IMR-90 (cell line): ENCODE results near the gene COL28A1. TPM values are rescaled to one million over a fixed set of nuclear protein-coding genes. Genes with fewer than 3 reads are reported as not detected.

Source experiments
- ATAC-seq: fragments of 200-7000 bp; cut with Tn5 transposase; 2 replicates; pipeline ENCODE4 v1.9.1; 2020; ENCODE audit warnings: low read depth, mild to moderate bottlenecking, moderate library complexity
- BruUV-seq: library from RNA; stranded (reverse); fragments of 400-500 nt; replicated peaks from 2 replicates; lab custom pipeline; 2021; lab: Mats Ljungman, UMichigan
- CTCF ChIA-PET: fragments of 300-600 bp; formaldehyde crosslinking; extraction: SDS; loops from one replicate; lab custom pipeline; 2021; ENCODE audit warnings: antibody characterized with exemption; lab: Yijun Ruan, JAX
- POLR2A ChIA-PET: fragments of 300-600 bp; sonication (Branson Sonifier 250); formaldehyde crosslinking; loops from one replicate; lab custom pipeline; 2022; ENCODE audit warnings: antibody characterized with exemption; ENCODE audit not compliant: unreplicated experiment; lab: Charles Lee
- DNase-seq: peaks from one replicate; pipeline ENCODE4 v3.0.0; 2013
- H2AFZ ChIP-seq: replicated peaks from 2 replicates; pipeline ENCODE3; 2013; ENCODE audit warnings: low read length, mild to moderate bottlenecking; ENCODE audit not compliant: poor library complexity
- H2AK5ac ChIP-seq: 2 replicates; pipeline ENCODE4 v1.6.1; 2013; ENCODE audit warnings: low read depth, low read length, inconsistent platforms
- H2AK9ac ChIP-seq: replicated peaks from 2 replicates; pipeline ENCODE3; 2013; ENCODE audit warnings: mild to moderate bottlenecking, low read depth, low read length, moderate library complexity; ENCODE audit not compliant: poor library complexity
- H2BK120ac ChIP-seq: 2 replicates; pipeline ENCODE4 v1.6.1; 2013; ENCODE audit warnings: low read depth, low read length, inconsistent platforms
- H2BK15ac ChIP-seq: 3 replicates; pipeline ENCODE4 v1.6.1; 2013; ENCODE audit warnings: low read depth, low read length, inconsistent platforms
- H2BK20ac ChIP-seq: 2 replicates; pipeline ENCODE4 v1.6.1; 2013; ENCODE audit warnings: low read depth, mild to moderate bottlenecking, inconsistent platforms, low read length, moderate library complexity
- H2BK5ac ChIP-seq: 2 replicates; pipeline ENCODE4 v1.6.1; 2013; ENCODE audit warnings: mild to moderate bottlenecking, low read depth, low read length, inconsistent platforms; ENCODE audit not compliant: poor library complexity, severe bottlenecking
- H3K14ac ChIP-seq: replicated peaks from 2 replicates; pipeline ENCODE4 v1.6.1; 2013; ENCODE audit warnings: low read depth, low read length, inconsistent platforms
- H3K18ac ChIP-seq: 2 replicates; pipeline ENCODE4 v1.6.1; 2013; ENCODE audit warnings: low read depth, low read length, control low read depth
- H3K23ac ChIP-seq: 2 replicates; pipeline ENCODE4 v1.6.1; 2013; ENCODE audit warnings: low read depth, low read length, inconsistent platforms
- H3K27ac ChIP-seq: 2 replicates; pipeline ENCODE4 v1.5.1; 2013; ENCODE audit warnings: mild to moderate bottlenecking, control low read depth, low read length; ENCODE audit not compliant: insufficient read depth
- H3K27me3 ChIP-seq: 2 replicates; pipeline ENCODE4 v1.6.1; 2013; ENCODE audit warnings: low read length; ENCODE audit not compliant: control insufficient read depth, insufficient read depth
- H3K36me3 ChIP-seq: 2 replicates; pipeline ENCODE4 v1.6.1; 2013; ENCODE audit warnings: low read length, mixed read lengths; ENCODE audit not compliant: control insufficient read depth, insufficient read depth
- H3K4ac ChIP-seq: 2 replicates; pipeline ENCODE4 v1.6.1; 2013; ENCODE audit warnings: low read depth, low read length, inconsistent platforms
- H3K4me1 ChIP-seq: 2 replicates; pipeline ENCODE4 v1.6.1; 2013; ENCODE audit warnings: low read length, mixed read lengths; ENCODE audit not compliant: control insufficient read depth, insufficient read depth
- H3K4me2 ChIP-seq: 2 replicates; pipeline ENCODE4 v1.6.1; 2013; ENCODE audit warnings: low read depth, mild to moderate bottlenecking, control low read depth, low read length, moderate library complexity
- H3K4me3 ChIP-seq: 2 replicates; pipeline ENCODE4 v1.5.1; 2013; ENCODE audit warnings: low read depth, mild to moderate bottlenecking, control low read depth, low read length, moderate library complexity; ENCODE audit not compliant: insufficient read depth
- H3K56ac ChIP-seq: 2 replicates; pipeline ENCODE4 v1.6.1; 2013; ENCODE audit warnings: low read length, inconsistent platforms; ENCODE audit not compliant: insufficient read depth; ENCODE audit errors: extremely low read depth
- H3K79me1 ChIP-seq, 2 experiments: 2 replicates each; pipeline ENCODE4 v1.6.1; 2013; ENCODE audit warnings: low read length in 2 of 2, inconsistent platforms in 1 of 2, low read depth in 1 of 2
- H3K9ac ChIP-seq: 2 replicates; pipeline ENCODE4 v1.6.1; 2013; ENCODE audit warnings: low read depth, low read length, control low read depth
- H3K9me1 ChIP-seq: 2 replicates; pipeline ENCODE4 v1.6.1; 2013; ENCODE audit warnings: low read length, inconsistent platforms; ENCODE audit not compliant: insufficient read depth
- H3K9me3 ChIP-seq: 2 replicates; pipeline ENCODE4 v1.6.1; 2013; ENCODE audit warnings: low read length; ENCODE audit not compliant: control insufficient read depth, insufficient read depth
- H4K20me1 ChIP-seq: 2 replicates; pipeline ENCODE4 v1.6.1; 2013; ENCODE audit warnings: low read length, inconsistent platforms; ENCODE audit not compliant: insufficient read depth
- H4K5ac ChIP-seq: 2 replicates; pipeline ENCODE4 v1.6.1; 2013; ENCODE audit warnings: mild to moderate bottlenecking, low read depth, low read length, control low read depth
- H4K8ac ChIP-seq, 2 experiments: 2 replicates each; pipeline ENCODE4 v1.6.1; 2013; ENCODE audit warnings: low read depth in 2 of 2, low read length in 2 of 2, control low read depth in 1 of 2, inconsistent platforms in 1 of 2
- H4K91ac ChIP-seq: 2 replicates; pipeline ENCODE4 v1.6.1; 2013; ENCODE audit warnings: low read depth, low read length, inconsistent platforms; ENCODE audit not compliant: insufficient read depth
- BHLHE40 ChIP-seq: fragments of 150-350 bp; IDR thresholded peaks from 2 replicates; pipeline ENCODE4 v1.6.1; 2016; ENCODE audit warnings: mild to moderate bottlenecking, low read depth, low read length
- CHD1 ChIP-seq: IDR thresholded peaks from 2 replicates; pipeline ENCODE4 v1.6.1; 2012; ENCODE audit warnings: low read depth, low read length, improper control_type of control experiment
- FOS ChIP-seq: fragments of 150-350 bp; IDR thresholded peaks from 2 replicates; pipeline ENCODE4 v1.6.1; 2016; ENCODE audit warnings: low read depth, low read length
- MAFK ChIP-seq: IDR thresholded peaks from 2 replicates; pipeline ENCODE4 v1.6.1; 2012; ENCODE audit warnings: low read depth, low read length, improper control_type of control experiment
- MAZ ChIP-seq: IDR thresholded peaks from 2 replicates; pipeline ENCODE4 v1.6.1; 2012; ENCODE audit warnings: low read depth, mild to moderate bottlenecking, low read length, improper control_type of control experiment, moderate library complexity, borderline replicate concordance
- MXI1 ChIP-seq: IDR thresholded peaks from 2 replicates; pipeline ENCODE4 v1.6.1; 2012; ENCODE audit warnings: low read depth, mild to moderate bottlenecking, low read length, moderate library complexity, borderline replicate concordance
- NFE2L2 ChIP-seq: fragments of 150-350 bp; IDR thresholded peaks from 2 replicates; pipeline ENCODE4 v1.6.1; 2016; ENCODE audit warnings: low read depth, mild to moderate bottlenecking, low read length
- POLR2A ChIP-seq: IDR thresholded peaks from 2 replicates; pipeline ENCODE4 v1.6.1; 2012; ENCODE audit warnings: mild to moderate bottlenecking, low read depth, low read length
- RCOR1 ChIP-seq: IDR thresholded peaks from 2 replicates; pipeline ENCODE4 v1.6.1; 2012; ENCODE audit warnings: mild to moderate bottlenecking, low read length, improper control_type of control experiment; ENCODE audit not compliant: insufficient replicate concordance
- RFX5 ChIP-seq: IDR thresholded peaks from 2 replicates; pipeline ENCODE4 v1.8.0; 2012; ENCODE audit warnings: low read depth, mild to moderate bottlenecking, low read length, moderate library complexity
- SMC3 ChIP-seq: fragments of 150-350 bp; IDR thresholded peaks from 2 replicates; pipeline ENCODE4 v1.6.1; 2016; ENCODE audit warnings: low read depth, mild to moderate bottlenecking, antibody characterized with exemption, low read length, moderate library complexity
- WGBS, 2 experiments: methylation state at CpG; one replicate each; pipeline versions ENCODE4 v1.1.5 to v1.1.7; 2013; ENCODE audit warnings: missing lambda C conversion rate in 2 of 2; ENCODE audit not compliant: insufficient read length in 1 of 2; ENCODE audit errors: extremely low coverage in 2 of 2; 5-methylcytosine and 5-hydroxymethylcytosine counted together
- dilution Hi-C: fragments of 300-500 bp; cut with HindIII; formaldehyde crosslinking; loops from one replicate; pipeline ENCODE4 v1.14.3; 2018; ENCODE audit warnings: low sequenced_read_pairs; ENCODE audit not compliant: unreplicated experiment
- in situ Hi-C: fragments of 300-500 bp; cut with MboI; formaldehyde crosslinking; loops from 3 replicates; pipeline ENCODE4 v1.14.3; 2019; ENCODE audit warnings: low sequenced_read_pairs, inconsistent platforms, mixed read lengths
- intact Hi-C: fragments of 100-400 bp; cut with micrococcal nuclease; formaldehyde crosslinking; loops from 2 replicates; pipeline ENCODE4 v1.10.0; 2022
- polyA plus RNA-seq, 3 experiments: library from polyadenylated mRNA; depleted of rRNA; stranded (reverse); fragments of >200 nt; gene quantifications; 2 replicates each; pipeline ENCODE4 v1.2.3, GENCODE V29; 2012; ENCODE audit warnings: low replicate concordance in 1 of 3
- total RNA-seq: library from RNA; depleted of rRNA; stranded (reverse); fragments of >200 nt; gene quantifications from 2 replicates; pipeline ENCODE4 v1.2.3, GENCODE V29; 2012
- TF ChIP-seq, protein P1 (sequence below): fragments of 150-350 bp; IDR thresholded peaks from 2 replicates; pipeline ENCODE4 v1.6.1; 2017; ENCODE audit warnings: mild to moderate bottlenecking, antibody characterized with exemption, low read length, low read depth

Gene COL28A1
- total and polyA plus RNA-seq, 2 of the 4 experiments (the other 2 are of a cell fraction), result under 0.01 to 0.05 TPM

DNA sequence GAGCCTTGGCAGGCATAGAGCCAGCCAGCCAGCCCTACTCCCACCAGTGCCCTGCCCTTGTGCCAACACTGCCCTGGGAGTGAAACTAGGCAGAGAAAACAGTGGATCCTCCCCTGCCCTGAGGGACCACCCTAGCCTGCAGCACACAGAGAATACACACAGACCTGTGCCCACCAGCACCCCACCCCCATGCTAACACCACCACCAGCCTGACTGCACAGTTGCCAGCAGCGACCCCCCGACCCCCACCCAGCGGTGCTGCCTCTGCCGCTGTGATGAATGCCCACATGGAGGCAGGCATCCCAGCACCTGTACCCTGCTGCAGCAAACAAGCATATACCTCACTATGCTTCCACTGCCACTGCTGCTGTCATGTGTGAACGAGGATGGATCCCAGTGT is 21.6 kb upstream of the COL28A1 start:
- no peak overlapping the region for H3K9ac ChIP-seq
- H4K20me1 ChIP-seq, result no peaks in the 10 kb centered on the region
- intact Hi-C loops, result no loop called here
- dilution Hi-C loops, result no loop called here
- no peak overlapping the region for H3K4me2 ChIP-seq
- 76% methylated on average over 4 of the region's 5 CpGs; no CpG with 5 or more reads in 1 of the 2 experiments for WGBS, 2 experiments
- H4K5ac ChIP-seq, result no peak overlapping the region
- H3K9me3 ChIP-seq, result no peaks in the 10 kb centered on the region
- no peaks in the 10 kb centered on the region for H3K9me1 ChIP-seq
- no peak overlapping the region for H2BK15ac ChIP-seq
- TF ChIP-seq BHLHE40 (no peak), POLR2A (no peak), NFE2L2 (no peak), MXI1 (no peak), SMC3 (no peak), MAZ (no peak), RFX5 (no peak), MAFK (no peak), RCOR1 (no peak), FOS (no peak), CHD1 (no peak)
- TF ChIP-seq, protein P1, sequence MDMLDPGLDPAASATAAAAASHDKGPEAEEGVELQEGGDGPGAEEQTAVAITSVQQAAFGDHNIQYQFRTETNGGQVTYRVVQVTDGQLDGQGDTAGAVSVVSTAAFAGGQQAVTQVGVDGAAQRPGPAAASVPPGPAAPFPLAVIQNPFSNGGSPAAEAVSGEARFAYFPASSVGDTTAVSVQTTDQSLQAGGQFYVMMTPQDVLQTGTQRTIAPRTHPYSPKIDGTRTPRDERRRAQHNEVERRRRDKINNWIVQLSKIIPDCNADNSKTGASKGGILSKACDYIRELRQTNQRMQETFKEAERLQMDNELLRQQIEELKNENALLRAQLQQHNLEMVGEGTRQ, result no peak
- no peak overlapping the region for H2AFZ ChIP-seq
- no peak overlapping the region for H2BK5ac ChIP-seq
- H3K4ac ChIP-seq, result no peak overlapping the region
- no peak overlapping the region for H2AK9ac ChIP-seq
- H3K4me3 ChIP-seq, result no peak overlapping the region
- no peak overlapping the region for H4K91ac ChIP-seq
- no peak overlapping the region for H2BK120ac ChIP-seq
- POLR2A ChIA-PET, result no interaction called here
- no peak overlapping the region for H4K8ac ChIP-seq
- CTCF ChIA-PET, result no interaction called here
- no peaks in the 10 kb centered on the region for H3K36me3 ChIP-seq
- H3K4me1 ChIP-seq, result no peaks in the 10 kb centered on the region
- no TSS peak for BruUV-seq
- H2AK5ac ChIP-seq, result no peak overlapping the region
- H2BK20ac ChIP-seq, result no peak overlapping the region
- no peak overlapping the region for H3K27ac ChIP-seq
- no peak overlapping the region for H3K14ac ChIP-seq
- H3K27me3 ChIP-seq, result no peaks in the 10 kb centered on the region
- DNase-seq (no peak), ATAC-seq (no peak)
- H3K79me1 ChIP-seq, result no peaks in the 10 kb centered on the region
- H3K23ac ChIP-seq, result no peak overlapping the region
- in situ Hi-C loops, result no loop called here
- H3K56ac ChIP-seq, result no peak overlapping the region
- H3K18ac ChIP-seq, result no peak overlapping the region
